Esophagus muscularis mucosa (tissue), 4 donors: Measurements from ENCODE around the gene ASB14. TPM values are rescaled to one million over a fixed set of nuclear protein-coding genes. Genes with fewer than 3 reads are reported as not detected.

Experiments
- DNase-seq: peaks from one replicate; pipeline ENCODE4 v3.0.0-alpha.2; 2017; ENCODE audit errors: extremely low spot score
- H3K27ac ChIP-seq, 4 donors: fragments of 200-600 bp; sonication (generic); replicated peaks in 1 of 4; 1 replicate in 3 of 4; 2 replicates in 1 of 4; pipeline ENCODE4 v1.5.1; 2016 to 2019; ENCODE audit warnings: mild to moderate bottlenecking in 1 of 4
- H3K27me3 ChIP-seq, 4 donors: fragments of 200-600 bp; sonication (generic); one replicate each; pipeline versions ENCODE4 v1.5.1 to v1.6.0; 2016 to 2019
- H3K36me3 ChIP-seq, 4 donors: fragments of 200-600 bp; sonication (generic); one replicate each; pipeline ENCODE4 v1.5.1; 2016 to 2019
- H3K4me1 ChIP-seq, 4 donors: fragments of 200-600 bp; sonication (generic); one replicate each; pipeline ENCODE4 v1.5.1; 2016 to 2019
- H3K4me3 ChIP-seq, 4 donors: fragments of 200-600 bp; sonication (generic); 1 replicate in 2 of 4; 2 replicates in 2 of 4; pipeline ENCODE4 v1.5.1; 2016 to 2019; ENCODE audit warnings: mild to moderate bottlenecking in 4 of 4, moderate library complexity in 1 of 4
- H3K9me3 ChIP-seq, 4 donors: fragments of 200-600 bp; sonication (generic); 1 replicate in 3 of 4; 2 replicates in 1 of 4; pipeline ENCODE4 v1.5.1; 2016 to 2019
- EP300 ChIP-seq: sonication (generic); formaldehyde crosslinking; IDR thresholded peaks from one replicate; pipeline ENCODE4 v1.6.1; 2017; ENCODE audit warnings: antibody characterized with exemption
- POLR2A ChIP-seq: fragments of 450-650 bp; IDR thresholded peaks from one replicate; pipeline ENCODE4 v1.6.1; 2017; ENCODE audit warnings: antibody characterized with exemption, moderate library complexity, mild to moderate bottlenecking, low read depth
- POLR2AphosphoS5 ChIP-seq, 2 donors: sonication (generic); formaldehyde crosslinking; IDR thresholded peaks; one replicate each; pipeline ENCODE4 v1.6.1; 2017; ENCODE audit warnings: antibody characterized with exemption in 2 of 2
- WGBS: methylation state at CpG from one replicate; pipeline ENCODE4 v1.1.5; 2018; 5-methylcytosine and 5-hydroxymethylcytosine counted together
- intact Hi-C: fragments of 100-400 bp; cut with DNase I; formaldehyde crosslinking; loops from one replicate; pipeline ENCODE4 v1.15.1; 2023
- total RNA-seq, 4 donors: library from RNA; depleted of rRNA; stranded (reverse); fragments of >200 nt; gene quantifications; one replicate each; pipeline versions ENCODE4 v1.1.0 to v1.2.1, GENCODE V29; 2016
- TF ChIP-seq, protein P1 (sequence below), 3 experiments: fragments of 200-600 bp in 2 of 3; fragments of 450-650 bp in 1 of 3; sonication (generic) in 2 of 3; IDR thresholded peaks; one replicate each; pipeline ENCODE4 v1.5.1; 2017 to 2019; ENCODE audit warnings: antibody characterized with exemption in 3 of 3, mild to moderate bottlenecking in 2 of 3, moderate library complexity in 1 of 3

Gene ASB14
- total RNA-seq, 4 donors from 2014 or later, result not detected

DNA sequence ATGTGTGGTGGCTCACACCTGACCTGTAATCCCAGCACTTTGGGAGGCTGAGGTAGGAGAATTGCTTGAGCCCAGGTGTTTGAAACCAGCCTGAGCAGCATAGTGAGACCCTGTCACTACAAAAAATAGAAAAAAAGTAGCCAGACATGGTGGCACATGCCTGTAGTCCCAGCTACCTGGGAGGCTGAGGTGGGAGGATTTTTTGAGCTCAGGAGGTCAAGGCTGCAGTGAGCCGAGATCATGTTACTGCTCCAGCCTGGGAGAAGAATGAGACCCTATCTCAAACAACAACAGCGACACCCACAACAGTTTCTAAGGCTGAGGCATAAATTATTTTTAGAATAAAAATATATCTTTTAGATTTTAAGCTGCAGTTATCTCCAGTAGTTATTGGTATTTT is 58.7 kb downstream of the ASB14 start:
- DNase-seq, result no peak
- TF ChIP-seq POLR2A (no peak), EP300 (no peak), POLR2AphosphoS5 (IDR thresholded peaks at IDR 0.05) (no peak)
- TF ChIP-seq, protein P1, sequence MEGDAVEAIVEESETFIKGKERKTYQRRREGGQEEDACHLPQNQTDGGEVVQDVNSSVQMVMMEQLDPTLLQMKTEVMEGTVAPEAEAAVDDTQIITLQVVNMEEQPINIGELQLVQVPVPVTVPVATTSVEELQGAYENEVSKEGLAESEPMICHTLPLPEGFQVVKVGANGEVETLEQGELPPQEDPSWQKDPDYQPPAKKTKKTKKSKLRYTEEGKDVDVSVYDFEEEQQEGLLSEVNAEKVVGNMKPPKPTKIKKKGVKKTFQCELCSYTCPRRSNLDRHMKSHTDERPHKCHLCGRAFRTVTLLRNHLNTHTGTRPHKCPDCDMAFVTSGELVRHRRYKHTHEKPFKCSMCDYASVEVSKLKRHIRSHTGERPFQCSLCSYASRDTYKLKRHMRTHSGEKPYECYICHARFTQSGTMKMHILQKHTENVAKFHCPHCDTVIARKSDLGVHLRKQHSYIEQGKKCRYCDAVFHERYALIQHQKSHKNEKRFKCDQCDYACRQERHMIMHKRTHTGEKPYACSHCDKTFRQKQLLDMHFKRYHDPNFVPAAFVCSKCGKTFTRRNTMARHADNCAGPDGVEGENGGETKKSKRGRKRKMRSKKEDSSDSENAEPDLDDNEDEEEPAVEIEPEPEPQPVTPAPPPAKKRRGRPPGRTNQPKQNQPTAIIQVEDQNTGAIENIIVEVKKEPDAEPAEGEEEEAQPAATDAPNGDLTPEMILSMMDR (IDR thresholded peaks at IDR 0.05), result no peak
- Histone ChIP-seq H3K27me3 (no peaks in the 10 kb centered on the region), H3K4me1 (peaks cover 21 to 41% (median 31%) of the 10 kb centered on the region in 4 donors), H3K4me3 (no peak overlapping the region), H3K36me3 (peaks cover 6 to 18% (median 11%) of the 10 kb centered on the region in 4 donors), H3K27ac (no peak overlapping the region), H3K9me3 (no peaks in the 10 kb centered on the region)
- WGBS, result 93% methylated on average over 2 of the region's 2 CpGs
- intact Hi-C loops, result no loop called here

DNA sequence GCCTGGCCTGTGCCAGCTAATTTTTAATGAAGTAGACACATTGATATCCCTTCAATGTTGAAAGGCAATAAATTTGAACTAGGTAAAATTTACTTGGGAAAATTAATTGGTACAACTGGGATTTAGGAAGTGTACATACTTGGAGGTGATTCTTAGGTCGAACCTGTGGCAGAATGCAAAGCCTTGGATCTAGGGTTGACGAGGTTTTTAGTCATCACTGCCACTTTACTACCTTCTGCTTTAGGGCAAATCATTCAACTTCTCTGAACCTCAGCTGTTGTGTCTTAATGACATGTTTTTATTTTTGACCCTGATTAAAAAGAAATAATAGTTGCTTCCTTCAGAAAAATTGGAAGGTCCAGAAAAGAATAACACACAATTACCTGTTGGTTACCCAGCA is 62.5 kb downstream of the ASB14 start:
- Histone ChIP-seq H3K4me1 (peaks cover 20 to 46% (median 42%) of the 10 kb centered on the region in 4 donors), H3K4me3 (no peak overlapping the region), H3K27ac (peak overlapping the region in 2 of 4 donors; percentile 13 to 99), H3K27me3 (no peaks in the 10 kb centered on the region), H3K36me3 (no peaks in the 10 kb centered on the region), H3K9me3 (no peaks in the 10 kb centered on the region)
- DNase-seq, result no peak
- WGBS, result 81% methylated on average over 2 of the region's 2 CpGs
- TF ChIP-seq, protein P1 (IDR thresholded peaks at IDR 0.05), result no peak
- TF ChIP-seq POLR2AphosphoS5 (IDR thresholded peaks at IDR 0.05) (no peak), POLR2A (no peak)
- intact Hi-C loops, result no loop called here

- Histone ChIP-seq H3K36me3 (no peaks in the 10 kb centered on the region), H3K4me3 (peak overlapping the region; percentile 72 to 93 (median 88)), H3K9me3 (no peaks in the 10 kb centered on the region), H3K27ac (peak overlapping the region; percentile 91 to 99 (median 92)), H3K27me3 (no peaks in the 10 kb centered on the region), H3K4me1 (peaks cover 13 to 44% (median 34%) of the 10 kb centered on the region in 4 donors)
- TF ChIP-seq, protein P1 (IDR thresholded peaks at IDR 0.05), result no peak
- TF ChIP-seq POLR2AphosphoS5 (IDR thresholded peaks at IDR 0.05) (peak; percentile 77 to 79), EP300 (no peak)
- WGBS, result 0% methylated on average over 25 of the region's 70 CpGs
- intact Hi-C loops, result loop anchor here (2.0 to 10.0 kb wide), 3 partner anchors 57 to 233 kb away; no protein-coding TSS in a partner anchor
- no peak for DNase-seq
These were observed 64.3 kb downstream of the ASB14 start for GRCh38 chr3:57227930-57228751.

- peak within 1 kb of the TSS; percentile 91 to 99 (median 92) for H3K27ac ChIP-seq
- WGBS, result 5% methylated on average over 9 of the region's 71 CpGs
- H3K27me3 ChIP-seq, result no peaks in the 10 kb centered on the region
- intact Hi-C loops, result loop anchor here (2.0 to 10.0 kb wide), 3 partner anchors 57 to 233 kb away; no protein-coding TSS in a partner anchor
- H3K4me1 ChIP-seq, result peaks cover 13 to 41% (median 32%) of the 10 kb centered on the region in 4 donors
- H3K9me3 ChIP-seq, result no peaks in the 10 kb centered on the region
- H3K36me3 ChIP-seq, result no peaks in the 10 kb centered on the region
- peak; percentile 95 for DNase-seq
- peak within 1 kb of the TSS; percentile 72 to 93 (median 88) for H3K4me3 ChIP-seq
- TF ChIP-seq POLR2A (peak; percentile 54), POLR2AphosphoS5 (IDR thresholded peaks at IDR 0.05) (peak; percentile 92 to 95), EP300 (no peak)
- TF ChIP-seq, protein P1 (IDR thresholded peaks at IDR 0.05), result peak in 1 of 3 experiments; percentile 4
These were observed 65.1 kb downstream of the ASB14 start, which contains the start of gene APPL1 for GRCh38 chr3:57227204-57227929. Gene APPL1 (plus strand): TSS chr3:57227729. CDS start chr3:57227884, 155 bp downstream.
